ENCODE data around the gene TAF11L2.
"Not testable (repeated sequence)": the region's sequence is repeated elsewhere in the genome, so short reads cannot be mapped to it uniquely, and the experiment has no call there.

TAF11L2 gene

DNA sequence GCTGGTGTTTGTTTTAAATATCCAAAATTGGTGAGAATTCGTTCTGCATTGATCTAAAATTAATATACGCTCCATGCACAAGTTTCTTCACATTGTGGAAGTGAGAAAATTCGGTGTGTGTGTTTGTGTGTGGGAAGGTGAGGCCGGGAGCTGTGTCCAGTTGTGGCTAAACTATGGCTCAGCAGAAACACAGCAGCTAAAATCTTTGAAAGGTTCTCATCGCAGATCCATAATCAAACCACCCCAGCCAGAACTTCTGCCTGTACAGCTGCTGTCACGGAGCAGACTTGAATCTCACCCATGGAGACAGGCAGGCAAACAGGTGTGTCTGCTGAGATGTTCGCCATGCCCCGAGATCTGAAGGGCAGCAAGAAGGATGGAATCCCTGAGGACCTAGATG, at the start of gene TAF11L2:
TAF11L2 (plus strand) TSS at position 301 of the 400 bp plus-strand sequence.
- not testable (repeated sequence) for H3K27ac ChIP-seq

GRCh38 chr5:17448877-17449276, 49.2 kb upstream of the TAF11L2 start:
- TF ChIP-seq CTCF (IDR thresholded peaks at IDR 0.05) (no peak), ZFX (IDR thresholded peaks at IDR 0.05; ENCODE audit: borderline replicate concordance) (no peak)
- H3K27ac ChIP-seq, result no peak overlapping the region

GRCh38 chr5:17452936-17453335, 45.1 kb upstream of the TAF11L2 start:
- TF ChIP-seq CTCF (IDR thresholded peaks at IDR 0.05) (no peak), ZFX (IDR thresholded peaks at IDR 0.05; ENCODE audit: borderline replicate concordance) (no peak)
- no peak overlapping the region for H3K27ac ChIP-seq

GRCh38 chr5:17455942-17456341, 42.1 kb upstream of the TAF11L2 start:
- H3K27ac ChIP-seq, result no peak overlapping the region
- TF ChIP-seq ZFX (IDR thresholded peaks at IDR 0.05; ENCODE audit: borderline replicate concordance) (no peak), CTCF (IDR thresholded peaks at IDR 0.05) (no peak)

DNA sequence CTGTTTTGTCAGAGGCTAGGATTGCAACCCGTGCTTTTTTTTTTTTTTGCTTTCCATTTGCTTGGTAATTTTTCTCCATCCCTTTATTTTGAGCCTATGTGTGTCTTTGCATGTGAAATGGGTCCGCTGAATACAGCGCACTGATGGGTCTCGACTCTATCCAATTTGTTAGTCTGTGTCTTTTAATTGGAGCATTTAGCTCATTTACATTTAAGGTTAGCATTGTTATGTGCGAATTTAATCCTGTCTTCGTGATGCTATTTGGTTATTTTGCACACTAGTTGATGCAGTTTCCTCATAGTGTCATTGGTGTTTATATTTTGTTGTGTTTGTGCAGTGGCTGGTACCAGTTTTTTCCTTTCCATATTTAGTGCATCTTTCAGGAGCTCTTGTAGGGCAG, 36.2 kb upstream of the TAF11L2 start:
- TF ChIP-seq ZFX (IDR thresholded peaks at IDR 0.05; ENCODE audit: borderline replicate concordance), result no peak
- TF ChIP-seq CTCF (IDR thresholded peaks at IDR 0.05), result no peak
- no peak overlapping the region for H3K27ac ChIP-seq

GRCh38 chr5:17463653-17464052, 34.4 kb upstream of the TAF11L2 start:
- TF ChIP-seq ZFX (IDR thresholded peaks at IDR 0.05; ENCODE audit: borderline replicate concordance), result no peak
- TF ChIP-seq CTCF (IDR thresholded peaks at IDR 0.05), result no peak
- H3K27ac ChIP-seq, result no peak overlapping the region

- no peak for TF ChIP-seq ZFX (IDR thresholded peaks at IDR 0.05; ENCODE audit: borderline replicate concordance)
- TF ChIP-seq CTCF (IDR thresholded peaks at IDR 0.05), result no peak
These were observed 28.0 kb upstream of the TAF11L2 start for GRCh38 chr5:17470064-17470463.

GRCh38 chr5:17475064-17475463, 23.0 kb upstream of the TAF11L2 start:
- not testable (repeated sequence) for H3K27ac ChIP-seq

More at GRCh38 chr5:17470064-17470463, 28.0 kb upstream of the TAF11L2 start:
- H3K27ac ChIP-seq, result no peak overlapping the region
